NB4 (cell line): ENCODE measurements around the gene CETN3.

Experiments used
- POLR2A ChIP-seq: IDR thresholded peaks from 2 replicates; pipeline ENCODE4 v1.6.1; 2011; ENCODE audit warnings: mild to moderate bottlenecking; ENCODE audit not compliant: insufficient read length; ENCODE audit errors: extremely low read depth
- TF ChIP-seq, protein P1 (sequence below): IDR thresholded peaks from one replicate; pipeline ENCODE4 v1.5.1; 2012; ENCODE audit warnings: low read depth, low read length

DNA sequence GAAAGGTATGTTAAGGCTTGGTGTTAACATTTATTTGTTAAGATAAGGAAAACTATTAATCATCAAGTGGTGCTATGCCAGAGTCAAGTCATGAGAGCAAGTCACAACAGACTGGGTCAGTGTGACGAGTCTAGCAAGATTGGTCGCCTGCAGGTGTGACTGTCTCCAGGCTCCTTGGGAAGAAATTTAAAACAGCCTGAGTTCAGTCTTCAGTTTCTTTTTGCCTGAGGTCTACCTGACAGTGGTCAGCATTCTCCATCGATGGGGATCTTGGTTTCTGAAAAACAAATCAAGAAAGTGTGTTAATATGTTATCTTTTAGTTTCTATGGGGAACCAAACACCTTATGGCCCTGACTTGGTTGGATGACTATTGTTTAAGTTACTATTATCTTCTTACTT is 56.3 kb downstream of the CETN3 start:
- TF ChIP-seq, protein P1, sequence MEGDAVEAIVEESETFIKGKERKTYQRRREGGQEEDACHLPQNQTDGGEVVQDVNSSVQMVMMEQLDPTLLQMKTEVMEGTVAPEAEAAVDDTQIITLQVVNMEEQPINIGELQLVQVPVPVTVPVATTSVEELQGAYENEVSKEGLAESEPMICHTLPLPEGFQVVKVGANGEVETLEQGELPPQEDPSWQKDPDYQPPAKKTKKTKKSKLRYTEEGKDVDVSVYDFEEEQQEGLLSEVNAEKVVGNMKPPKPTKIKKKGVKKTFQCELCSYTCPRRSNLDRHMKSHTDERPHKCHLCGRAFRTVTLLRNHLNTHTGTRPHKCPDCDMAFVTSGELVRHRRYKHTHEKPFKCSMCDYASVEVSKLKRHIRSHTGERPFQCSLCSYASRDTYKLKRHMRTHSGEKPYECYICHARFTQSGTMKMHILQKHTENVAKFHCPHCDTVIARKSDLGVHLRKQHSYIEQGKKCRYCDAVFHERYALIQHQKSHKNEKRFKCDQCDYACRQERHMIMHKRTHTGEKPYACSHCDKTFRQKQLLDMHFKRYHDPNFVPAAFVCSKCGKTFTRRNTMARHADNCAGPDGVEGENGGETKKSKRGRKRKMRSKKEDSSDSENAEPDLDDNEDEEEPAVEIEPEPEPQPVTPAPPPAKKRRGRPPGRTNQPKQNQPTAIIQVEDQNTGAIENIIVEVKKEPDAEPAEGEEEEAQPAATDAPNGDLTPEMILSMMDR, result no peak
- no peak for TF ChIP-seq POLR2A
